Small intestine (tissue), 7 donors: Measurements from ENCODE around the gene RNU5D-1. TPM values are rescaled to one million over a fixed set of nuclear protein-coding genes. Genes with fewer than 3 reads are reported as not detected.

Experiments used
- DNase-seq, 2 donors: peaks; one replicate each; pipeline versions ENCODE4 v3.0.0 to v3.0.0-alpha.2; 2013
- FAIRE-seq: peaks from 2 replicates; lab custom pipeline; 2012; peaks lifted over from hg19 to GRCh38; lab: Jason Lieb, UNC
- H3K27ac ChIP-seq, 3 donors: one replicate each; pipeline ENCODE4 v1.5.1; 2013; ENCODE audit warnings: low read length in 2 of 3, mild to moderate bottlenecking in 2 of 3, control low read depth in 1 of 3, inconsistent platforms in 1 of 3, low read depth in 1 of 3, moderate library complexity in 1 of 3
- H3K27me3 ChIP-seq, 3 donors: one replicate each; pipeline ENCODE4 v1.6.1; 2013; ENCODE audit warnings: low read length in 3 of 3, inconsistent platforms in 1 of 3; ENCODE audit not compliant: control insufficient read depth in 3 of 3, insufficient read depth in 3 of 3
- H3K36me3 ChIP-seq, 3 donors: one replicate each; pipeline ENCODE4 v1.6.1; 2013; ENCODE audit warnings: low read length in 3 of 3, inconsistent platforms in 1 of 3, low read depth in 1 of 3, mild to moderate bottlenecking in 1 of 3, moderate library complexity in 1 of 3; ENCODE audit not compliant: control insufficient read depth in 3 of 3, insufficient read depth in 2 of 3
- H3K4me1 ChIP-seq, 3 donors: one replicate each; pipeline ENCODE4 v1.6.1; 2013; ENCODE audit warnings: low read length in 2 of 3, inconsistent platforms in 1 of 3, low read depth in 1 of 3, mild to moderate bottlenecking in 1 of 3, moderate library complexity in 1 of 3; ENCODE audit not compliant: control insufficient read depth in 3 of 3, insufficient read depth in 2 of 3
- H3K4me3 ChIP-seq, 3 donors: one replicate each; pipeline ENCODE4 v1.5.1; 2013; ENCODE audit warnings: low read length in 3 of 3, control low read depth in 1 of 3, inconsistent platforms in 1 of 3, low read depth in 1 of 3, mild to moderate bottlenecking in 1 of 3, moderate library complexity in 1 of 3
- H3K9me3 ChIP-seq, 2 donors: one replicate each; pipeline ENCODE4 v1.6.1; 2013; ENCODE audit warnings: low read depth in 1 of 2, low read length in 1 of 2; ENCODE audit not compliant: control insufficient read depth in 2 of 2, insufficient read depth in 1 of 2
- WGBS, 3 donors: extraction: QIAGEN DNeasy Blood & Tissue Kit; methylation state at CpG; one replicate each; pipeline ENCODE4 v1.1.7; 2013; 5-methylcytosine and 5-hydroxymethylcytosine counted together
- polyA plus RNA-seq, 4 donors: library from polyadenylated mRNA; stranded (reverse) in 3 of 4; unstranded in 1 of 4; fragments of 200-250 nt in 3 of 4; fragments of 120-200 nt in 1 of 4; gene quantifications; one replicate each; pipeline versions ENCODE4 v1.2.1 to v1.2.3, GENCODE V29; 2013
- donor health status: healthy with polysubstance abuse.
- donor health status: control.
- donor health status: control.
- donor health status: Bipolar disorder and iron deficiency.
- donor health status: healthy.

The RNU5D-1 gene
- polyA plus RNA-seq, 4 donors = not detected

- Histone ChIP-seq H3K27me3 (no peaks in the 10 kb centered on the region), H3K9me3 (no peaks in the 10 kb centered on the region), H3K27ac (no peak overlapping the region), H3K4me1 (no peaks in the 10 kb centered on the region), H3K4me3 (no peak overlapping the region), H3K36me3 (no peaks in the 10 kb centered on the region)
- FAIRE-seq (no peak), DNase-seq (no peak)
- 50 to 77% (median 73%) methylated on average over 3 of the region's 3 CpGs for WGBS, 3 donors
Observed at GRCh38 chr1:44689447-44689765, 41.6 kb downstream of the RNU5D-1 start.

GRCh38 chr1:44688760-44689446 is 42.1 kb downstream of the RNU5D-1 start:
- WGBS, 3 donors = 57 to 79% (median 64%) methylated on average over 12 of the region's 12 CpGs
- DNase-seq (peak in 1 of 2 donors; percentile 60), FAIRE-seq (no peak)
- no peak overlapping the region for H3K4me3 ChIP-seq
- H3K27ac ChIP-seq = no peak overlapping the region
- no peaks in the 10 kb centered on the region for H3K27me3 ChIP-seq
- H3K9me3 ChIP-seq = no peaks in the 10 kb centered on the region
- H3K4me1 ChIP-seq = no peaks in the 10 kb centered on the region
- no peaks in the 10 kb centered on the region for H3K36me3 ChIP-seq

GRCh38 chr1:44685881-44686280 is 45.1 kb downstream of the RNU5D-1 start:
- no peak for FAIRE-seq
- no peaks in the 10 kb centered on the region for H3K9me3 ChIP-seq
- WGBS, 3 donors = 87 to 94% (median 90%) methylated on average over 8 of the region's 8 CpGs
- peaks cover 0 to 3% (median 0%) of the 10 kb centered on the region in 3 donors for H3K4me1 ChIP-seq
- H3K36me3 ChIP-seq = no peaks in the 10 kb centered on the region
- H3K27ac ChIP-seq = no peak overlapping the region
- no peak for DNase-seq
- H3K27me3 ChIP-seq = no peaks in the 10 kb centered on the region
- no peak overlapping the region for H3K4me3 ChIP-seq

- Histone ChIP-seq H3K27ac (no peak overlapping the region), H3K27me3 (no peaks in the 10 kb centered on the region), H3K4me3 (no peak overlapping the region), H3K36me3 (no peaks in the 10 kb centered on the region), H3K9me3 (no peaks in the 10 kb centered on the region), H3K4me1 (peaks cover 0 to 3% (median 0%) of the 10 kb centered on the region in 3 donors)
- WGBS, 3 donors = 90 to 93% (median 92%) methylated on average over 4 of the region's 4 CpGs
- DNase-seq (no peak), FAIRE-seq (no peak)
Observed at GRCh38 chr1:44685218-44685617, 45.8 kb downstream of the RNU5D-1 start.

- WGBS, 3 donors = 76 to 94% (median 90%) methylated on average over 1 of the region's 1 CpG
- H3K4me3 ChIP-seq = no peak overlapping the region
- DNase-seq (no peak), FAIRE-seq (no peak)
- H3K36me3 ChIP-seq = no peaks in the 10 kb centered on the region
- H3K27ac ChIP-seq = no peak overlapping the region
- H3K4me1 ChIP-seq = peaks cover 0 to 5% (median 0%) of the 10 kb centered on the region in 3 donors
- H3K27me3 ChIP-seq = no peaks in the 10 kb centered on the region
- H3K9me3 ChIP-seq = no peaks in the 10 kb centered on the region
Observed at GRCh38 chr1:44684525-44684924, 46.4 kb downstream of the RNU5D-1 start.

- DNase-seq (no peak), FAIRE-seq (no peak)
- no peak overlapping the region for H3K27ac ChIP-seq
- H3K4me3 ChIP-seq = no peak overlapping the region
- H3K36me3 ChIP-seq = no peaks in the 10 kb centered on the region
- H3K4me1 ChIP-seq = peaks cover 0 to 7% (median 0%) of the 10 kb centered on the region in 3 donors
- 94 to 97% (median 95%) methylated on average over 3 of the region's 3 CpGs for WGBS, 3 donors
- no peaks in the 10 kb centered on the region for H3K9me3 ChIP-seq
- H3K27me3 ChIP-seq = no peaks in the 10 kb centered on the region
Observed at GRCh38 chr1:44682883-44683265, 48.1 kb downstream of the RNU5D-1 start.

- H3K9me3 ChIP-seq = no peaks in the 10 kb centered on the region
- DNase-seq = peak; percentile 38 to 77
- H3K27me3 ChIP-seq = no peaks in the 10 kb centered on the region
- no peak overlapping the region for H3K4me3 ChIP-seq
- H3K27ac ChIP-seq = no peak overlapping the region
- peaks cover 0 to 10% (median 0%) of the 10 kb centered on the region in 3 donors for H3K4me1 ChIP-seq
- 51 to 70% (median 52%) methylated on average over 14 of the region's 14 CpGs for WGBS, 3 donors
- no peak for FAIRE-seq
- H3K36me3 ChIP-seq = no peaks in the 10 kb centered on the region
Observed at GRCh38 chr1:44681905-44682882, 48.8 kb downstream of the RNU5D-1 start.
